B cell (primary cell): ENCODE data around the gene GPR25. TPM values are rescaled to one million over a fixed set of nuclear protein-coding genes. Genes with fewer than 3 reads are reported as not detected.

Experiments
- ATAC-seq: fragments of 200-7000 bp; cut with Tn5 transposase; one replicate; pipeline ENCODE4 v1.10.0; 2021; ENCODE audit warnings: low read depth, mild to moderate bottlenecking, moderate number of reproducible peaks, moderate library complexity
- CTCF ChIA-PET: fragments of 350-600 bp; sonication (Branson Sonifier 250); formaldehyde crosslinking; loops from one replicate; lab custom pipeline; 2021; ENCODE audit warnings: antibody characterized with exemption, inconsistent platforms; lab: Charles Lee
- POLR2A ChIA-PET: fragments of 350-600 bp; sonication (Branson Sonifier 250); formaldehyde crosslinking; loops from one replicate; lab custom pipeline; 2021; ENCODE audit warnings: antibody characterized with exemption; lab: Charles Lee
- DNase-seq: peaks from one replicate; pipeline ENCODE4 v3.0.0; 2013
- H2AFZ ChIP-seq: 2 replicates; pipeline ENCODE4 v1.6.1; 2012; ENCODE audit warnings: mild to moderate bottlenecking, low read depth, low read length; ENCODE audit not compliant: insufficient read depth, poor library complexity, severe bottlenecking
- H3K27ac ChIP-seq, 2 donors: 1 replicate in 1 of 2; 2 replicates in 1 of 2; pipeline ENCODE4 v1.5.1; 2012 to 2013; ENCODE audit warnings: low read length in 2 of 2, mild to moderate bottlenecking in 2 of 2, moderate library complexity in 1 of 2
- H3K27me3 ChIP-seq, 4 experiments: fragments of 200-600 bp in 1 of 4; sonication (generic) in 1 of 4; replicated peaks in 1 of 4; 1 replicate in 2 of 4; 2 replicates in 2 of 4; pipeline versions ENCODE4 v1.6.1 to v1.7.0; 2013 to 2016; ENCODE audit warnings: low read length in 3 of 4, mild to moderate bottlenecking in 2 of 4, mixed read lengths in 1 of 4, moderate library complexity in 1 of 4; ENCODE audit not compliant: insufficient read depth in 4 of 4, control insufficient read depth in 3 of 4; ENCODE audit errors: control extremely low read depth in 1 of 4
- H3K36me3 ChIP-seq, 2 experiments: replicated peaks in 1 of 2; 1 replicate in 1 of 2; 2 replicates in 1 of 2; pipeline versions ENCODE4 v1.6.1 to v1.7.1; 2013; ENCODE audit warnings: low read length in 1 of 2; ENCODE audit not compliant: insufficient read depth in 2 of 2, control insufficient read depth in 1 of 2; ENCODE audit errors: control extremely low read depth in 1 of 2, extremely low read depth in 1 of 2
- H3K4me1 ChIP-seq, 2 donors: fragments of 200-600 bp in 1 of 2; sonication (generic) in 1 of 2; 1 replicate in 1 of 2; 2 replicates in 1 of 2; pipeline versions ENCODE4 v1.5.1 to v1.6.1; 2013 to 2017; ENCODE audit warnings: low read length in 2 of 2; ENCODE audit not compliant: control insufficient read depth in 2 of 2, insufficient read depth in 2 of 2
- H3K4me2 ChIP-seq: replicated peaks from 2 replicates; pipeline ENCODE3; 2012; ENCODE audit warnings: mild to moderate bottlenecking, low read depth, low read length; ENCODE audit not compliant: poor library complexity, severe bottlenecking
- H3K4me3 ChIP-seq, 5 experiments: fragments of 200-600 bp in 1 of 5; sonication (generic) in 1 of 5; 1 replicate in 3 of 5; 2 replicates in 2 of 5; pipeline versions ENCODE4 v1.5.1 to v1.7.0; 2011 to 2016; ENCODE audit warnings: low read length in 4 of 5, mild to moderate bottlenecking in 4 of 5, low read depth in 2 of 5, control low read depth in 1 of 5, moderate library complexity in 1 of 5; ENCODE audit not compliant: insufficient read depth in 1 of 5; ENCODE audit errors: control extremely low read depth in 1 of 5, extremely low read depth in 1 of 5
- H3K79me2 ChIP-seq: fragments of 200-600 bp; sonication (generic); one replicate; pipeline ENCODE4 v1.6.0; 2016; ENCODE audit warnings: low read length; ENCODE audit not compliant: control insufficient read depth, insufficient read depth
- H3K9ac ChIP-seq: fragments of 200-600 bp; sonication (generic); 2 replicates; pipeline ENCODE4 v1.6.1; 2017; ENCODE audit warnings: mild to moderate bottlenecking, low read length, moderate library complexity
- H3K9me3 ChIP-seq, 3 donors: one replicate each; pipeline versions ENCODE4 v1.6.1 to v1.7.1; 2013; ENCODE audit warnings: low read length in 2 of 3; ENCODE audit not compliant: control insufficient read depth in 2 of 3, insufficient read depth in 1 of 3; ENCODE audit errors: control extremely low read depth in 1 of 3
- H4K20me1 ChIP-seq: 2 replicates; pipeline ENCODE4 v1.6.0; 2012; ENCODE audit warnings: mild to moderate bottlenecking, low read length; ENCODE audit not compliant: insufficient read depth, control insufficient read depth, poor library complexity, severe bottlenecking
- H3K27ac Mint-ChIP-seq: one replicate; pipeline ENCODE4 v1.8.0; 2021; ENCODE audit warnings: mixed read lengths
- H3K27me3 Mint-ChIP-seq: one replicate; pipeline ENCODE4 v1.8.0; 2021; ENCODE audit warnings: mixed read lengths
- H3K4me1 Mint-ChIP-seq: one replicate; pipeline ENCODE4 v1.8.0; 2021; ENCODE audit warnings: mixed read lengths
- H3K4me3 Mint-ChIP-seq: one replicate; pipeline ENCODE4 v1.8.0; 2021; ENCODE audit warnings: mixed read lengths
- H3K9me3 Mint-ChIP-seq: one replicate; pipeline ENCODE4 v1.8.0; 2022; ENCODE audit warnings: mixed read lengths; ENCODE audit not compliant: insufficient read depth
- EZH2 ChIP-seq: IDR thresholded peaks from 2 replicates; pipeline ENCODE4 v1.6.1; 2012; ENCODE audit warnings: borderline replicate concordance, low read depth, mild to moderate bottlenecking, moderate library complexity, low read length; ENCODE audit not compliant: insufficient read depth, poor library complexity, severe bottlenecking
- WGBS: methylation state at CpG from one replicate; pipeline ENCODE4 v1.1.5; 2013; ENCODE audit warnings: missing lambda C conversion rate; ENCODE audit not compliant: insufficient coverage; 5-methylcytosine and 5-hydroxymethylcytosine counted together
- intact Hi-C: fragments of 100-400 bp; cut with micrococcal nuclease; formaldehyde crosslinking; loops from one replicate; pipeline ENCODE4 v1.10.0; 2022
- polyA plus RNA-seq: library from polyadenylated mRNA; depleted of rRNA; stranded (reverse); fragments of >200 nt; gene quantifications from 2 replicates; pipeline ENCODE4 v1.2.3, GENCODE V29; 2012
- total RNA-seq, 2 donors: library from RNA; stranded (reverse); fragments of 120-200 nt in 1 of 2; gene quantifications; 1 replicate in 1 of 2; 2 replicates in 1 of 2; pipeline versions ENCODE4 v1.2.3 to v1.2.4, GENCODE V29; 2013 to 2022
- TF ChIP-seq, protein P1 (sequence below): fragments of 200-600 bp; IDR thresholded peaks from one replicate; pipeline ENCODE4 v1.8.0; 2022; ENCODE audit warnings: antibody characterized with exemption, mild to moderate bottlenecking

GPR25 gene
- total and polyA plus RNA-seq, 2 donors (not counting 1 experiment from before 2014, with no cell fraction given): 1.8 to 3.1 TPM

GRCh38 chr1:200895801-200896530, 23.2 kb downstream of the GPR25 start:
- H2AFZ ChIP-seq: no peak overlapping the region
- peaks cover 22 to 29% of the 10 kb centered on the region in 2 donors for H3K4me1 ChIP-seq
- 55% methylated on average over 4 of the region's 9 CpGs for WGBS
- Mint-ChIP-seq H3K4me3 (no peak overlapping the region), H3K27me3 (peaks cover 13% of the 10 kb centered on the region), H3K27ac (no peak overlapping the region), H3K9me3 (no peaks in the 10 kb centered on the region), H3K4me1 (peaks cover 26% of the 10 kb centered on the region)
- no peaks in the 10 kb centered on the region for H3K9me3 ChIP-seq
- no peaks in the 10 kb centered on the region for H3K79me2 ChIP-seq
- TF ChIP-seq, protein P1, sequence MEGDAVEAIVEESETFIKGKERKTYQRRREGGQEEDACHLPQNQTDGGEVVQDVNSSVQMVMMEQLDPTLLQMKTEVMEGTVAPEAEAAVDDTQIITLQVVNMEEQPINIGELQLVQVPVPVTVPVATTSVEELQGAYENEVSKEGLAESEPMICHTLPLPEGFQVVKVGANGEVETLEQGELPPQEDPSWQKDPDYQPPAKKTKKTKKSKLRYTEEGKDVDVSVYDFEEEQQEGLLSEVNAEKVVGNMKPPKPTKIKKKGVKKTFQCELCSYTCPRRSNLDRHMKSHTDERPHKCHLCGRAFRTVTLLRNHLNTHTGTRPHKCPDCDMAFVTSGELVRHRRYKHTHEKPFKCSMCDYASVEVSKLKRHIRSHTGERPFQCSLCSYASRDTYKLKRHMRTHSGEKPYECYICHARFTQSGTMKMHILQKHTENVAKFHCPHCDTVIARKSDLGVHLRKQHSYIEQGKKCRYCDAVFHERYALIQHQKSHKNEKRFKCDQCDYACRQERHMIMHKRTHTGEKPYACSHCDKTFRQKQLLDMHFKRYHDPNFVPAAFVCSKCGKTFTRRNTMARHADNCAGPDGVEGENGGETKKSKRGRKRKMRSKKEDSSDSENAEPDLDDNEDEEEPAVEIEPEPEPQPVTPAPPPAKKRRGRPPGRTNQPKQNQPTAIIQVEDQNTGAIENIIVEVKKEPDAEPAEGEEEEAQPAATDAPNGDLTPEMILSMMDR: no peak
- no peak overlapping the region for H3K27ac ChIP-seq
- ChIA-PET CTCF (interaction anchor here (1.5 kb wide), 1 partner anchor 10 kb away, joined by 3 read pairs; no protein-coding TSS in a partner anchor), POLR2A (interaction anchor here (0.6 kb wide), 1 partner anchor 131 kb away, joined by 10 read pairs; no protein-coding TSS in a partner anchor)
- peaks cover 0 to 32% (median 14%) of the 10 kb centered on the region in 4 experiments for H3K27me3 ChIP-seq
- no peaks in the 10 kb centered on the region for H4K20me1 ChIP-seq
- DNase-seq (no peak), ATAC-seq (no peak)
- no peak overlapping the region for H3K9ac ChIP-seq
- H3K4me2 ChIP-seq: no peak overlapping the region
- no peak overlapping the region for H3K4me3 ChIP-seq
- intact Hi-C loops: no loop called here
- H3K36me3 ChIP-seq: no peaks in the 10 kb centered on the region

DNA sequence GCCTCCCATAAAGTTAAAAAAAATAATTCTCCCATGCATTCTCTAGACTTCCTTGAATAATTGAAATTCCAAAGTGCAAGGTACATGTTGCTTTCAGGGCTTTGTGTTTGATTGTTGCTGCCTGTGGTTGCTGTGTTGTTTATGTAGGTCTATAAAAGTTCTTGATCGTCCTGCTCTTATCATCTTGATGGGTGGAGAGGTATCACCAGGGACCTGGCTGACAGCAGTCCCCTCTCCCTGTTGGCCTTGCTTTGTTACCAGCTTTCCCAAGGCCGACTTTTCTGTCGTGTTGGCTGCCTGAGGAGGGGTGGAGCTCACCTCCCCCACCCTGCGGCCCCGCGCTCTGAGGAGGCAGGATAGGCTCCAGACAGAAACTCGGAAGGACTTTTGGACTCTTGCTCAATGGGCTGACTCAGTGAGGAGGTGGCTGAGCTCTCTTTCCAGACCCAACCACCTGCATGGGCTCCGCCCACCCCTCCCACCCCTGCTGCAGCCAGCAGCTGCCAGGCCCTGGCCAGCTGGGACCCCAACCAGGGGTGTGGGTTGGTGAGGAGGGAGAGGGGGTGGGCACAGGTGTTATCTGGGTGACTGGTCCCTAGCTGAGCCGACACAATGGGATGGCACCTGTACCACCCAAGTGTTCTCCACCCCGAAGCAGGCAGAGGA, 23.9 kb downstream of the GPR25 start:
- Histone ChIP-seq H3K4me2 (no peak overlapping the region), H3K79me2 (no peaks in the 10 kb centered on the region), H4K20me1 (no peaks in the 10 kb centered on the region), H3K27me3 (peaks cover 0 to 25% (median 11%) of the 10 kb centered on the region in 4 experiments), H3K4me3 (no peak overlapping the region), H3K9ac (no peak overlapping the region), H3K4me1 (peaks cover 15 to 23% of the 10 kb centered on the region in 2 donors), H3K27ac (no peak overlapping the region), H2AFZ (no peak overlapping the region), H3K36me3 (no peaks in the 10 kb centered on the region), H3K9me3 (no peaks in the 10 kb centered on the region)
- DNase-seq (no peak), ATAC-seq (no peak)
- no peak overlapping the region for H3K27ac Mint-ChIP-seq
- TF ChIP-seq EZH2: no peak
- TF ChIP-seq, protein P1: no peak
- WGBS: 69% methylated on average over 5 of the region's 10 CpGs
- H3K4me1 Mint-ChIP-seq: peaks cover 22% of the 10 kb centered on the region
- H3K4me3 Mint-ChIP-seq: no peak overlapping the region
- POLR2A ChIA-PET: interaction anchor here (0.6 to 0.7 kb wide), 2 partner anchors 131 to 818 kb away, joined by 4 to 10 read pairs; no protein-coding TSS in a partner anchor
- CTCF ChIA-PET: interaction anchor here (1.5 kb wide), 1 partner anchor 10 kb away, joined by 3 read pairs; no protein-coding TSS in a partner anchor
- peaks cover 13% of the 10 kb centered on the region for H3K27me3 Mint-ChIP-seq
- intact Hi-C loops: no loop called here
- H3K9me3 Mint-ChIP-seq: no peaks in the 10 kb centered on the region
